ENCODE data around the gene MTHFR. TPM values are rescaled to one million over a fixed set of nuclear protein-coding genes. Genes with fewer than 3 reads are reported as not detected.

MTHFR gene
- total and polyA plus RNA-seq, 2 of the 8 experiments (the other 6 are each of a cell fraction or from before 2014, with no cell fraction given), result 8.7 to 18.5 TPM

- Histone ChIP-seq H3K4me1 (replicated peaks in 1 of 4; ENCODE audit: control insufficient read depth in 3 of 4, insufficient read depth in 4 of 4, low read length in 3 of 4) (no peaks in the 10 kb centered on the region; a peak in 1 of 7 replicates), H3K18ac (ENCODE audit: extremely low read depth, low read length) (no peak overlapping the region), H3K79me1 (ENCODE audit: low read depth, low read length) (no peaks in the 10 kb centered on the region), H2AFZ (ENCODE audit: low read length) (no peak overlapping the region), H3K9me3 (ENCODE audit: insufficient read depth in 2 of 2, low read depth in 1 of 2, low read length in 1 of 2) (no peaks in the 10 kb centered on the region), H2BK5ac (ENCODE audit: low read depth, low read length) (no peak overlapping the region), H4K8ac (ENCODE audit: extremely low read depth, insufficient read depth, low read length) (no peak overlapping the region), H2AK5ac (ENCODE audit: low read depth, low read length) (no peak overlapping the region), H4K91ac (replicated peaks; ENCODE audit: insufficient read length, low read length) (no peak overlapping the region), H3K79me2 (ENCODE audit: control insufficient read depth in 1 of 2, insufficient read depth in 2 of 2, low read length in 2 of 2) (no peaks in the 10 kb centered on the region), H3K36me3 (ENCODE audit: control insufficient read depth in 2 of 4, insufficient read depth in 4 of 4, low read length in 3 of 4) (no peaks in the 10 kb centered on the region), H3K23me2 (ENCODE audit: low read depth, low read length) (no peaks in the 10 kb centered on the region), H3K4ac (replicated peaks; ENCODE audit: insufficient read length, low read depth, low read length) (no peak overlapping the region), H3K56ac (replicated peaks; ENCODE audit: insufficient read length, low read depth, low read length) (no peak overlapping the region), H3K4me2 (ENCODE audit: insufficient read depth in 1 of 2, low read depth in 2 of 2, low read length in 2 of 2) (no peak overlapping the region), H2BK120ac (replicated peaks; ENCODE audit: low read depth, low read length) (no peak overlapping the region), H3K27me3 (replicated peaks in 1 of 4; ENCODE audit: control insufficient read depth in 3 of 4, extremely low read depth in 1 of 4, insufficient read depth in 3 of 4, low read length in 3 of 4) (no peaks in the 10 kb centered on the region), H2BK12ac (ENCODE audit: low read depth, low read length) (no peak overlapping the region), H3K14ac (ENCODE audit: insufficient read length) (no peak overlapping the region), H3K27ac (ENCODE audit: low read depth, low read length) (no peak overlapping the region), H2BK15ac (ENCODE audit: low read length) (no peak overlapping the region), H4K5ac (ENCODE audit: insufficient read length, low read depth, low read length) (no peak overlapping the region), H3K4me3 (ENCODE audit: extremely low read depth in 1 of 4, insufficient read depth in 2 of 4, low read depth in 3 of 4, low read length in 4 of 4) (no peak overlapping the region), H3K23ac (ENCODE audit: insufficient read length) (no peak overlapping the region), H4K20me1 (replicated peaks in 1 of 2; ENCODE audit: control insufficient read depth in 1 of 2, insufficient read depth in 2 of 2, low read length in 2 of 2) (no peaks in the 10 kb centered on the region), H3K9ac (replicated peaks in 1 of 4; ENCODE audit: extremely low read depth in 1 of 4, low read depth in 3 of 4, low read length in 3 of 4) (no peak overlapping the region), H2BK20ac (ENCODE audit: low read length) (no peak overlapping the region)
- DNase-seq (ENCODE audit: low read depth in 1 of 2, low spot score in 2 of 2), result no peak
- no peak for FAIRE-seq
- ChIA-PET POLR2A (ENCODE audit: partially characterized antibody) (interaction anchor here (0.9 to 1.5 kb wide), 2 partner anchors 9 to 28 kb away, joined by 4 to 5 read pairs; partner anchors contain the start of genes CLCN6 and MTHFR), CTCF (ENCODE audit: partially characterized antibody) (interaction anchor here (0.9 to 2.9 kb wide), 3 partner anchors 12 to 135 kb away, joined by 3 to 8 read pairs (median 3); no protein-coding TSS in a partner anchor)
- WGBS, 2 experiments (ENCODE audit: extremely low coverage in 1 of 2, insufficient coverage in 1 of 2, insufficient read length in 1 of 2, insufficient replicate concordance in 2 of 2, low coverage in 1 of 2, low lambda C conversion rate in 2 of 2, missing lambda C conversion rate in 1 of 2), result 87% methylated on average over 9 of the region's 9 CpGs; no CpG with 5 or more reads in 1 of the 2 experiments
- TF ChIP-seq ATF2 (IDR thresholded peaks at IDR 0.05; ENCODE audit: low read length) (no peak), ZNF274 (IDR thresholded peaks at IDR 0.05; ENCODE audit: borderline replicate concordance, extremely low read depth, low read length) (no peak), ATF3 (IDR thresholded peaks at IDR 0.05; ENCODE audit: insufficient read depth, low read depth, low read length) (no peak), CHD2 (IDR thresholded peaks at IDR 0.05; ENCODE audit: low read length) (no peak), E2F6 (IDR thresholded peaks at IDR 0.05) (no peak), TBP (IDR thresholded peaks at IDR 0.05; ENCODE audit: low read depth, low read length) (no peak), CEBPB (IDR thresholded peaks at IDR 0.05; ENCODE audit: low read depth, low read length) (no peak)
These were observed 27.4 kb downstream of the MTHFR start for GRCh38 chr1:11778336-11778735.

Data from H1 (cell line).